HepG2 (cell line): ENCODE measurements around the gene TECPR1. TPM values are rescaled to one million over a fixed set of nuclear protein-coding genes. Genes with fewer than 3 reads are reported as not detected.

Experiments used
- EEA1 ChIP-seq: sonication (generic); formaldehyde crosslinking; IDR thresholded peaks from 2 replicates; pipeline ENCODE4 v1.5.1; 2020; ENCODE audit warnings: mild to moderate bottlenecking, missing genetic modification reagents, borderline replicate concordance
- FOXA3 ChIP-seq: IDR thresholded peaks from 2 replicates; pipeline ENCODE4 v1.6.1; 2016; ENCODE audit warnings: missing genetic modification reagents, missing compliant biosample characterization
- FOXK1 ChIP-seq: sonication (generic); formaldehyde crosslinking; IDR thresholded peaks from 2 replicates; pipeline ENCODE4 v1.4.0; 2020; ENCODE audit warnings: low read depth, missing genetic modification reagents, borderline replicate concordance
- GATA4 ChIP-seq: sonication (generic); IDR thresholded peaks from 2 replicates; pipeline ENCODE4 v1.6.1; 2016; ENCODE audit warnings: antibody characterized with exemption, low read depth, borderline replicate concordance
- GATAD1 ChIP-seq: IDR thresholded peaks from 2 replicates; pipeline ENCODE4 v1.6.1; 2016; ENCODE audit warnings: missing genetic modification reagents, missing compliant biosample characterization
- JUND ChIP-seq: sonication (generic); formaldehyde crosslinking; IDR thresholded peaks from 2 replicates; pipeline ENCODE4 v1.8.0; 2022; ENCODE audit warnings: mild to moderate bottlenecking, missing genetic modification reagents
- KMT2A ChIP-seq: sonication (generic); formaldehyde crosslinking; IDR thresholded peaks from 2 replicates; pipeline ENCODE4 v1.4.0; 2020; ENCODE audit warnings: missing genetic modification reagents
- SAP130 ChIP-seq: IDR thresholded peaks from 2 replicates; pipeline ENCODE4 v1.6.1; 2016; ENCODE audit warnings: low read depth
- ZBTB37 ChIP-seq: sonication (generic); formaldehyde crosslinking; IDR thresholded peaks from 2 replicates; pipeline ENCODE4 v1.4.0; 2020; ENCODE audit warnings: mild to moderate bottlenecking, missing genetic modification reagents
- ZNF34 ChIP-seq: sonication (generic); formaldehyde crosslinking; IDR thresholded peaks from 2 replicates; pipeline ENCODE4 v1.4.0; 2020; ENCODE audit warnings: mild to moderate bottlenecking, missing genetic modification reagents, borderline replicate concordance
- ZNF614 ChIP-seq: IDR thresholded peaks from 2 replicates; pipeline ENCODE4 v1.6.1; 2018; ENCODE audit warnings: missing biosample characterization, missing genetic modification reagents, inconsistent platforms, borderline replicate concordance
- ZNF891 ChIP-seq: sonication (generic); formaldehyde crosslinking; IDR thresholded peaks from 2 replicates; pipeline ENCODE4 v1.5.0; 2020; ENCODE audit warnings: mild to moderate bottlenecking, missing genetic modification reagents
- polyA plus RNA-seq, 8 experiments: library from polyadenylated mRNA; depleted of rRNA in 3 of 8; stranded (reverse) in 7 of 8; unstranded in 1 of 8; fragments of >200 nt; fragmentation: Illumina TruSeq in 4 of 8; extraction: Trizol in 4 of 8; gene quantifications; 2 replicates each; pipeline versions ENCODE4 v1.2.1 to v1.2.3, GENCODE V29; 2011 to 2016; ENCODE audit warnings: low read depth in 4 of 8, missing spikeins in 1 of 8, mixed read lengths in 1 of 8; ENCODE audit not compliant: insufficient read depth in 1 of 8
- total RNA-seq, 5 experiments: library from RNA; depleted of rRNA; stranded (reverse); fragments of >200 nt; fragmentation: Illumina TruSeq; extraction: Trizol; gene quantifications; 2 replicates each; pipeline ENCODE4 v1.2.3, GENCODE V29; 2016; ENCODE audit warnings: low read depth in 1 of 5
- TF ChIP-seq, protein P1 (sequence below): sonication (generic); formaldehyde crosslinking; IDR thresholded peaks from 2 replicates; pipeline ENCODE4 v1.5.0; 2020; ENCODE audit warnings: mild to moderate bottlenecking, low read depth, missing genetic modification reagents, borderline replicate concordance
- TF ChIP-seq, protein P2 (sequence below): sonication (generic); formaldehyde crosslinking; IDR thresholded peaks from 2 replicates; pipeline ENCODE4 v1.4.0; 2020; ENCODE audit warnings: low read depth, missing genetic modification reagents
- TF ChIP-seq, protein P3 (sequence below): sonication (generic); formaldehyde crosslinking; IDR thresholded peaks from 2 replicates; pipeline ENCODE4 v1.4.0; 2020; ENCODE audit warnings: missing genetic modification reagents, borderline replicate concordance
- TF ChIP-seq, protein P4 (sequence below): sonication (generic); formaldehyde crosslinking; conservative IDR thresholded peaks from 2 replicates; pipeline ENCODE4 v1.4.0; 2020; ENCODE audit warnings: missing genetic modification reagents

TECPR1 gene
- total and polyA plus RNA-seq, 2 of the 13 experiments (the other 11 are each of a cell fraction or from before 2014, with no cell fraction given) = 2.3 to 6.3 TPM

GRCh38 chr7:98280791-98281756, 29.0 kb upstream of the TECPR1 start, which contains the start of gene BRI3 (continued):
- TF ChIP-seq, protein P1, sequence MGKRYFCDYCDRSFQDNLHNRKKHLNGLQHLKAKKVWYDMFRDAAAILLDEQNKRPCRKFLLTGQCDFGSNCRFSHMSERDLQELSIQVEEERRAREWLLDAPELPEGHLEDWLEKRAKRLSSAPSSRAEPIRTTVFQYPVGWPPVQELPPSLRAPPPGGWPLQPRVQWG (CRISPR knock-in tag) = no peak
- TF ChIP-seq ZNF34 (no peak), FOXA3 (CRISPR knock-in tag) (no peak), EEA1 (CRISPR knock-in tag) (no peak), GATAD1 (0 out of 2 replicates have a peak, but pooled peaks have one; percentile 32), KMT2A (CRISPR knock-in tag) (0 out of 2 replicates have a peak, but pooled peaks have one; percentile 26), FOXK1 (CRISPR knock-in tag) (no peak), ZBTB37 (CRISPR knock-in tag) (peak; percentile 72; the same call in 1 of the 2 replicates), GATA4 (peak; percentile 61; the same call in 1 of the 2 replicates), JUND (CRISPR knock-in tag) (no peak), ZNF614 (CRISPR knock-in tag) (0 out of 2 replicates have a peak, but pooled peaks have one; percentile 14), SAP130 (CRISPR knock-in tag) (peak; percentile 86), ZNF891 (CRISPR knock-in tag) (0 out of 2 replicates have a peak, but pooled peaks have one; percentile 54)
- TF ChIP-seq, protein P2, sequence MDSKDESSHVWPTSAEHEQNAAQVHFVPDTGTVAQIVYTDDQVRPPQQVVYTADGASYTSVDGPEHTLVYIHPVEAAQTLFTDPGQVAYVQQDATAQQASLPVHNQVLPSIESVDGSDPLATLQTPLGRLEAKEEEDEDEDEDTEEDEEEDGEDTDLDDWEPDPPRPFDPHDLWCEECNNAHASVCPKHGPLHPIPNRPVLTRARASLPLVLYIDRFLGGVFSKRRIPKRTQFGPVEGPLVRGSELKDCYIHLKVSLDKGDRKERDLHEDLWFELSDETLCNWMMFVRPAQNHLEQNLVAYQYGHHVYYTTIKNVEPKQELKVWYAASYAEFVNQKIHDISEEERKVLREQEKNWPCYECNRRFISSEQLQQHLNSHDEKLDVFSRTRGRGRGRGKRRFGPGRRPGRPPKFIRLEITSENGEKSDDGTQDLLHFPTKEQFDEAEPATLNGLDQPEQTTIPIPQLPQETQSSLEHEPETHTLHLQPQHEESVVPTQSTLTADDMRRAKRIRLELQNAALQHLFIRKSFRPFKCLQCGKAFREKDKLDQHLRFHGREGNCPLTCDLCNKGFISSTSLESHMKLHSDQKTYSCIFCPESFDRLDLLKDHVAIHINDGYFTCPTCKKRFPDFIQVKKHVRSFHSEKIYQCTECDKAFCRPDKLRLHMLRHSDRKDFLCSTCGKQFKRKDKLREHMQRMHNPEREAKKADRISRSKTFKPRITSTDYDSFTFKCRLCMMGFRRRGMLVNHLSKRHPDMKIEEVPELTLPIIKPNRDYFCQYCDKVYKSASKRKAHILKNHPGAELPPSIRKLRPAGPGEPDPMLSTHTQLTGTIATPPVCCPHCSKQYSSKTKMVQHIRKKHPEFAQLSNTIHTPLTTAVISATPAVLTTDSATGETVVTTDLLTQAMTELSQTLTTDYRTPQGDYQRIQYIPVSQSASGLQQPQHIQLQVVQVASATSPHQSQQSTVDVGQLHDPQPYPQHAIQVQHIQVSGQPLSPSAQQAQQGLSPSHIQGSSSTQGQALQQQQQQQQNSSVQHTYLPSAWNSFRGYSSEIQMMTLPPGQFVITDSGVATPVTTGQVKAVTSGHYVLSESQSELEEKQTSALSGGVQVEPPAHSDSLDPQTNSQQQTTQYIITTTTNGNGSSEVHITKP (CRISPR knock-in tag) = 0 out of 2 replicates have a peak, but pooled peaks have one; percentile 37
- TF ChIP-seq, protein P3, sequence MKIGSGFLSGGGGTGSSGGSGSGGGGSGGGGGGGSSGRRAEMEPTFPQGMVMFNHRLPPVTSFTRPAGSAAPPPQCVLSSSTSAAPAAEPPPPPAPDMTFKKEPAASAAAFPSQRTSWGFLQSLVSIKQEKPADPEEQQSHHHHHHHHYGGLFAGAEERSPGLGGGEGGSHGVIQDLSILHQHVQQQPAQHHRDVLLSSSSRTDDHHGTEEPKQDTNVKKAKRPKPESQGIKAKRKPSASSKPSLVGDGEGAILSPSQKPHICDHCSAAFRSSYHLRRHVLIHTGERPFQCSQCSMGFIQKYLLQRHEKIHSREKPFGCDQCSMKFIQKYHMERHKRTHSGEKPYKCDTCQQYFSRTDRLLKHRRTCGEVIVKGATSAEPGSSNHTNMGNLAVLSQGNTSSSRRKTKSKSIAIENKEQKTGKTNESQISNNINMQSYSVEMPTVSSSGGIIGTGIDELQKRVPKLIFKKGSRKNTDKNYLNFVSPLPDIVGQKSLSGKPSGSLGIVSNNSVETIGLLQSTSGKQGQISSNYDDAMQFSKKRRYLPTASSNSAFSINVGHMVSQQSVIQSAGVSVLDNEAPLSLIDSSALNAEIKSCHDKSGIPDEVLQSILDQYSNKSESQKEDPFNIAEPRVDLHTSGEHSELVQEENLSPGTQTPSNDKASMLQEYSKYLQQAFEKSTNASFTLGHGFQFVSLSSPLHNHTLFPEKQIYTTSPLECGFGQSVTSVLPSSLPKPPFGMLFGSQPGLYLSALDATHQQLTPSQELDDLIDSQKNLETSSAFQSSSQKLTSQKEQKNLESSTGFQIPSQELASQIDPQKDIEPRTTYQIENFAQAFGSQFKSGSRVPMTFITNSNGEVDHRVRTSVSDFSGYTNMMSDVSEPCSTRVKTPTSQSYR = peak; percentile 71; the same call in 1 of the 2 replicates
- TF ChIP-seq, protein P4, sequence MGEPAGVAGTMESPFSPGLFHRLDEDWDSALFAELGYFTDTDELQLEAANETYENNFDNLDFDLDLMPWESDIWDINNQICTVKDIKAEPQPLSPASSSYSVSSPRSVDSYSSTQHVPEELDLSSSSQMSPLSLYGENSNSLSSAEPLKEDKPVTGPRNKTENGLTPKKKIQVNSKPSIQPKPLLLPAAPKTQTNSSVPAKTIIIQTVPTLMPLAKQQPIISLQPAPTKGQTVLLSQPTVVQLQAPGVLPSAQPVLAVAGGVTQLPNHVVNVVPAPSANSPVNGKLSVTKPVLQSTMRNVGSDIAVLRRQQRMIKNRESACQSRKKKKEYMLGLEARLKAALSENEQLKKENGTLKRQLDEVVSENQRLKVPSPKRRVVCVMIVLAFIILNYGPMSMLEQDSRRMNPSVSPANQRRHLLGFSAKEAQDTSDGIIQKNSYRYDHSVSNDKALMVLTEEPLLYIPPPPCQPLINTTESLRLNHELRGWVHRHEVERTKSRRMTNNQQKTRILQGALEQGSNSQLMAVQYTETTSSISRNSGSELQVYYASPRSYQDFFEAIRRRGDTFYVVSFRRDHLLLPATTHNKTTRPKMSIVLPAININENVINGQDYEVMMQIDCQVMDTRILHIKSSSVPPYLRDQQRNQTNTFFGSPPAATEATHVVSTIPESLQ (CRISPR knock-in tag) = 0 out of 2 replicates have a peak, but pooled peaks have one; percentile 23
